ENCODE measurements around the gene KCNIP3.

- TF ChIP-seq ZBTB7A (IDR thresholded peaks at IDR 0.05; ENCODE audit: borderline replicate concordance, control insufficient read depth, low read depth, low read length) (no peak), POLR2A (conservative IDR thresholded peaks at IDR 0.05) (no peak), TAF1 (IDR thresholded peaks at IDR 0.05; ENCODE audit: control insufficient read depth, extremely low read depth, insufficient read depth, low read length, severe bottlenecking) (no peak), ZBTB1 (CRISPR knock-in tag; IDR thresholded peaks at IDR 0.05; ENCODE audit: borderline replicate concordance, low read depth) (no peak)
Observed at GRCh38 chr2:95346738-95347671, 49.9 kb downstream of the KCNIP3 start.

Measured in K562 (cell line).